Mesenchymal stem cell (in vitro differentiated cells and primary cell): ENCODE data around the gene BRAF.
"Not testable (repeated sequence)": the region's sequence is repeated elsewhere in the genome, so short reads cannot be mapped to it uniquely, and the experiment has no call there.

Experiments
- DNase-seq: peaks from one replicate; pipeline ENCODE4 v3.0.0-alpha.2; 2013
- H2AFZ ChIP-seq: one replicate; pipeline ENCODE4 v1.6.1; 2013; ENCODE audit warnings: low read depth, mild to moderate bottlenecking, control low read depth, inconsistent platforms, low read length, moderate library complexity
- H2AK5ac ChIP-seq: 2 replicates; pipeline ENCODE4 v1.6.1; 2013; ENCODE audit warnings: low read length, moderate library complexity, mild to moderate bottlenecking, inconsistent platforms; ENCODE audit not compliant: severe bottlenecking
- H2BK120ac ChIP-seq: one replicate; pipeline ENCODE4 v1.6.1; 2013; ENCODE audit warnings: low read depth, mild to moderate bottlenecking, inconsistent platforms, low read length, moderate library complexity
- H2BK12ac ChIP-seq, 2 experiments: one replicate each; pipeline ENCODE4 v1.6.1; 2013; ENCODE audit warnings: inconsistent platforms in 2 of 2, low read length in 2 of 2, mild to moderate bottlenecking in 2 of 2, moderate library complexity in 2 of 2, control low read depth in 1 of 2
- H2BK15ac ChIP-seq: one replicate; pipeline ENCODE4 v1.6.1; 2013; ENCODE audit warnings: mild to moderate bottlenecking, low read depth, inconsistent platforms; ENCODE audit not compliant: poor library complexity, severe bottlenecking
- H2BK5ac ChIP-seq: 2 replicates; pipeline ENCODE4 v1.6.1; 2013; ENCODE audit warnings: low read depth, mild to moderate bottlenecking, low read length, control low read depth, inconsistent platforms; ENCODE audit not compliant: poor library complexity, severe bottlenecking
- H3K14ac ChIP-seq, 2 experiments: one replicate each; pipeline ENCODE4 v1.6.1; 2013; ENCODE audit warnings: inconsistent platforms in 2 of 2, low read length in 2 of 2, control low read depth in 1 of 2, mild to moderate bottlenecking in 1 of 2, moderate library complexity in 1 of 2
- H3K18ac ChIP-seq, 2 experiments: one replicate each; pipeline ENCODE4 v1.6.1; 2013; ENCODE audit warnings: inconsistent platforms in 2 of 2, low read length in 2 of 2, control low read depth in 1 of 2, low read depth in 1 of 2, mild to moderate bottlenecking in 1 of 2
- H3K23ac ChIP-seq, 2 experiments: one replicate each; pipeline ENCODE4 v1.6.1; 2013; ENCODE audit warnings: inconsistent platforms in 2 of 2, low read length in 2 of 2, mild to moderate bottlenecking in 2 of 2, moderate library complexity in 2 of 2, control low read depth in 1 of 2
- H3K27ac ChIP-seq: 2 replicates; pipeline ENCODE4 v1.5.1; 2013; ENCODE audit warnings: mild to moderate bottlenecking, moderate library complexity, low read length, control low read depth, inconsistent platforms; ENCODE audit not compliant: poor library complexity, severe bottlenecking
- H3K27me3 ChIP-seq, 2 experiments: 2 replicates each; pipeline versions ENCODE4 v1.6.1 to v1.7.0; 2013; ENCODE audit warnings: low read length in 2 of 2, mild to moderate bottlenecking in 2 of 2, moderate library complexity in 2 of 2, control low read depth in 1 of 2, inconsistent platforms in 1 of 2; ENCODE audit not compliant: control insufficient read depth in 1 of 2, insufficient read depth in 1 of 2
- H3K36me3 ChIP-seq, 2 experiments: 2 replicates each; pipeline versions ENCODE4 v1.6.1 to v1.7.0; 2013; ENCODE audit warnings: low read length in 2 of 2, control low read depth in 1 of 2, inconsistent platforms in 1 of 2, low read depth in 1 of 2, mild to moderate bottlenecking in 1 of 2; ENCODE audit not compliant: insufficient read depth in 2 of 2, control insufficient read depth in 1 of 2
- H3K4ac ChIP-seq, 2 experiments: one replicate each; pipeline ENCODE4 v1.6.1; 2013; ENCODE audit warnings: inconsistent platforms in 2 of 2, low read length in 2 of 2, mild to moderate bottlenecking in 2 of 2, moderate library complexity in 2 of 2, control low read depth in 1 of 2, low read depth in 1 of 2
- H3K4me1 ChIP-seq: 2 replicates; pipeline ENCODE4 v1.6.1; 2013; ENCODE audit warnings: low read depth, low read length, control low read depth; ENCODE audit not compliant: control insufficient read depth, insufficient read depth
- H3K4me2 ChIP-seq: 2 replicates; pipeline ENCODE4 v1.6.1; 2013; ENCODE audit warnings: low read length, mild to moderate bottlenecking, inconsistent platforms; ENCODE audit not compliant: poor library complexity, severe bottlenecking
- H3K4me3 ChIP-seq, 2 experiments: 2 replicates each; pipeline versions ENCODE4 v1.5.1 to v1.7.0; 2013; ENCODE audit warnings: low read length in 2 of 2, mild to moderate bottlenecking in 2 of 2, control low read depth in 1 of 2, low read depth in 1 of 2; ENCODE audit not compliant: insufficient read depth in 1 of 2
- H3K79me1 ChIP-seq: replicated peaks from 2 replicates; pipeline ENCODE4 v1.6.1; 2013; ENCODE audit warnings: mild to moderate bottlenecking, control low read depth, low read length, inconsistent platforms; ENCODE audit not compliant: poor library complexity, severe bottlenecking
- H3K9ac ChIP-seq: 2 replicates; pipeline ENCODE4 v1.7.0; 2013; ENCODE audit warnings: mild to moderate bottlenecking, low read length, moderate library complexity
- H3K9me3 ChIP-seq: 2 replicates; pipeline ENCODE4 v1.7.0; 2013; ENCODE audit warnings: mild to moderate bottlenecking, low read length; ENCODE audit not compliant: control insufficient read depth
- H4K8ac ChIP-seq: one replicate; pipeline ENCODE4 v1.6.1; 2013; ENCODE audit warnings: inconsistent platforms, mild to moderate bottlenecking, low read length, moderate library complexity
- H4K91ac ChIP-seq: one replicate; pipeline ENCODE4 v1.6.1; 2013; ENCODE audit warnings: mild to moderate bottlenecking, low read length, inconsistent platforms
- WGBS: methylation state at CpG from one replicate; pipeline ENCODE4 v1.1.7; 2013; ENCODE audit warnings: mixed read lengths; 5-methylcytosine and 5-hydroxymethylcytosine counted together

BRAF gene

GRCh38 chr7:140767418-140767817 is 157.3 kb downstream of the BRAF start:
- no peak overlapping the region for H3K18ac ChIP-seq
- H3K9ac ChIP-seq, result no peak overlapping the region
- H3K9me3 ChIP-seq, result no peaks in the 10 kb centered on the region
- H2BK15ac ChIP-seq, result no peak overlapping the region
- H3K36me3 ChIP-seq, result peaks cover 12 to 24% of the 10 kb centered on the region in 2 experiments
- peaks cover 3% of the 10 kb centered on the region for H3K79me1 ChIP-seq
- H3K23ac ChIP-seq, result no peak overlapping the region
- H4K91ac ChIP-seq, result no peak overlapping the region
- no peak overlapping the region for H3K27ac ChIP-seq
- no peak overlapping the region for H2AFZ ChIP-seq
- no peak overlapping the region for H3K14ac ChIP-seq
- H2BK120ac ChIP-seq, result no peak overlapping the region
- no peak overlapping the region for H3K4me3 ChIP-seq
- H3K4me1 ChIP-seq, result peaks cover 3% of the 10 kb centered on the region
- no peaks in the 10 kb centered on the region for H3K27me3 ChIP-seq
- no peak overlapping the region for H4K8ac ChIP-seq
- H3K4me2 ChIP-seq, result no peak overlapping the region
- H2BK5ac ChIP-seq, result no peak overlapping the region
- no peak overlapping the region for H2BK12ac ChIP-seq
- no peak overlapping the region for H2AK5ac ChIP-seq
- H3K4ac ChIP-seq, result no peak overlapping the region
- no peak for DNase-seq
- 100% methylated on average over 2 of the region's 3 CpGs for WGBS

DNA sequence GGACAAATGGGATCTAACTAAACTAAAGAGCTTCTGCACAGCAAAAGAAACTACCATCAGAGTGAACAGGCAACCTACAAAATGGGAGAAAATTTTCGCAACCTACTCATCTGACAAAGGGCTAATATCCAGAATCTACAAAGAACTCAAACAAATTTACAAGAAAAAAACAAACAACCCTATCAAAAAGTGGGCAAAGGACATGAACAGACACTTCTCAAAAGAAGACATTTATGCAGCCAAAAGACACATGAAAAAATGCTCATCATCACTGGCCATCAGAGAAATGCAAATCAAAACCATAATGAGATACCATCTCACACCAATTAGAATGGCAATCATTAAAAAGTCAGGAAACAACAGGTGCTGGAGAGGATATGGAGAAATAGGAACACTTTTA is 159.3 kb downstream of the BRAF start:
- not testable (repeated sequence) for H2BK15ac ChIP-seq, H2BK5ac ChIP-seq, DNase-seq, H3K9me3 ChIP-seq, H3K23ac ChIP-seq, H3K14ac ChIP-seq, H3K4ac ChIP-seq, H4K8ac ChIP-seq, H3K27ac ChIP-seq, H2BK12ac ChIP-seq, H4K91ac ChIP-seq, H3K4me1 ChIP-seq, H3K79me1 ChIP-seq, H3K18ac ChIP-seq, H3K27me3 ChIP-seq, H3K4me2 ChIP-seq, H2AK5ac ChIP-seq, H3K9ac ChIP-seq, H2AFZ ChIP-seq, H3K4me3 ChIP-seq, H2BK120ac ChIP-seq
- no CpG with 5 or more reads among the region's 1 CpG for WGBS
- H3K36me3 ChIP-seq, result peaks cover 8 to 14% of the 10 kb centered on the region in 2 experiments

- WGBS, result 94% methylated on average over 13 of the region's 25 CpGs
- not testable (repeated sequence) for H3K4me1 ChIP-seq, H4K91ac ChIP-seq, H3K9me3 ChIP-seq, H3K27me3 ChIP-seq, H3K4me2 ChIP-seq, H3K4me3 ChIP-seq, H2AK5ac ChIP-seq, H3K79me1 ChIP-seq, H3K18ac ChIP-seq, H2BK120ac ChIP-seq, DNase-seq, H3K4ac ChIP-seq, H2BK5ac ChIP-seq, H4K8ac ChIP-seq, H2BK15ac ChIP-seq, H3K23ac ChIP-seq, H3K14ac ChIP-seq, H3K9ac ChIP-seq, H3K27ac ChIP-seq, H2BK12ac ChIP-seq, H2AFZ ChIP-seq
- peaks cover 3 to 11% of the 10 kb centered on the region in 2 experiments for H3K36me3 ChIP-seq
These were observed 161.6 kb downstream of the BRAF start for GRCh38 chr7:140763166-140763565.

DNA sequence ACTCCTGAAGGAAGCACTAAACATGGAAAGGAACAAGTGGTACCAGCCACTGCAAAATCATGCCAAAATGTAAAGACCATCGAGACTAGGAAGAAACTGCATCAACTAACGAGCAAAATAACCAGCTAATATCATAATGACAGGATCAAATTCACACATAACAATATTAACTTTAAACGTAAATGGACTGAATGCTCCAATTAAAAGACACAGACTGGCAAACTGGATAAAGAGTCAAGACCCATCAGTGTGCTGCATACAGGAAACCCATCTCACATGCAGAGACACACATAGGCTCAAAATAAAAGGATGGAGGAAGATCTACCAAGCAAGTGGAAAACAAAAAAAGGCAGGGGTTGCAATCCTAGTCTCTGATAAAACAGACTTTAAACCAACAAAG is 163.4 kb downstream of the BRAF start:
- 90% methylated on average over 1 of the region's 3 CpGs for WGBS
- H3K79me1 ChIP-seq, H3K4me1 ChIP-seq, H2BK12ac ChIP-seq, H2BK120ac ChIP-seq, H2AK5ac ChIP-seq, H4K91ac ChIP-seq, H3K4me3 ChIP-seq, H3K18ac ChIP-seq, H3K14ac ChIP-seq, H3K27ac ChIP-seq, DNase-seq, H3K4me2 ChIP-seq, H3K27me3 ChIP-seq, H2AFZ ChIP-seq, H3K9ac ChIP-seq, H3K23ac ChIP-seq, H4K8ac ChIP-seq, H3K9me3 ChIP-seq, H3K4ac ChIP-seq, H3K36me3 ChIP-seq, H2BK15ac ChIP-seq, H2BK5ac ChIP-seq: not testable (repeated sequence)
